ENCODE results near the gene IFT172. TPM values are rescaled to one million over a fixed set of nuclear protein-coding genes. Genes with fewer than 3 reads are reported as not detected.

Gene IFT172
- polyA plus RNA-seq, 4 donors, result 35.9 to 142 (median 89.3) TPM

DNA sequence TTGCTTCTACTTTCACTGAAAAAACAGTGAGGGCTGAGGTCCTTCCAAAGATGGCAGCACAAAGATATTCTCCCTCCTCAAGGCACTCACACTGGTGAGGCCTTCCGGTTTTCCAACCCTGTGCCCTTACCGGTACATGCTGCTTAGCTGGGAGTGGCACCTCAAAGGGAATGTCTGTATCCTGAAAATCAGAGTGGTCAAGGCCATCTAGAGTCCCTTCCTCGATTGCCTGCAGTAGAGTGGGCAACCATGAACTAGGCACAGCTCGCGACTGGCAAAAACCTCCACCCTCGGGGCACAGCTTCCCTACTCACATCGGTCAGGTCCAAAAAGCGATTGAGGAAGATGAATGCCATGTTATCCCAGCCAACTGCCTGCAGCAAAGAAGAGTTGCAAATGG, 43.9 kb downstream of the IFT172 start:
- H3K27me3 ChIP-seq (ENCODE audit: control insufficient read depth in 3 of 3, insufficient read depth in 3 of 3, low read length in 3 of 3), result no peaks in the 10 kb centered on the region
- peaks cover 0 to 33% (median 0%) of the 10 kb centered on the region in 3 donors for H3K4me1 ChIP-seq (ENCODE audit: control insufficient read depth in 3 of 3, insufficient read depth in 2 of 3, low read depth in 1 of 3, low read length in 2 of 3)
- H3K4me3 ChIP-seq (ENCODE audit: low read depth in 1 of 3, low read length in 3 of 3), result peak overlapping the region in 1 of 3 donors; percentile 46
- no peaks in the 10 kb centered on the region for H3K9me3 ChIP-seq (ENCODE audit: control insufficient read depth in 2 of 2, insufficient read depth in 1 of 2, low read depth in 1 of 2, low read length in 1 of 2)
- no peak for FAIRE-seq
- peaks cover 9 to 58% (median 12%) of the 10 kb centered on the region in 3 donors for H3K36me3 ChIP-seq (ENCODE audit: control insufficient read depth in 3 of 3, insufficient read depth in 2 of 3, low read depth in 1 of 3, low read length in 3 of 3)
- DNase-seq, result peak in 1 of 2 donors; percentile 75
- H3K27ac ChIP-seq (ENCODE audit: low read depth in 1 of 3, low read length in 2 of 3), result peak overlapping the region; percentile 92 to 98 (median 98)
- WGBS, 3 donors, result 18 to 71% (median 49%) methylated on average over 8 of the region's 8 CpGs

DNA sequence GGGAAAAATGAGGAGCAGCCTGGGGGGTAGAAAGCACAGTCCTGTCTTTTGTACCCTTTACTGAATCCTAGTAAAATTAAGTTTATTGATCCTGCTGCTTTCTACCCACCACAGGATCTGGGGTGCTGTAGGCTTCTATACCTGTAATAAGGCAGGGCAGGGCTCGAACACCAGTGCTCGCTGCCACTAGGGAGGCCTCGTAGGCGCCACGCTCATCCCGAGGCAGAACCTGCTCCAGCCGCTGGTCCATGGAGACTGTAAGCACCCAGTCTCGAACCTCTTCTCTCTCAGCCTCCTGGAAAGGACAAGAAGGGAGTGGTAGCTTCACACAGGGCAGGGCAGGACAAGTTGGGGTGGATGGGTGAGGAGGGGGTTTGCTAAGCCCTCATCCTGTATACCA, 44.4 kb downstream of the IFT172 start:
- H3K9me3 ChIP-seq (ENCODE audit: control insufficient read depth in 2 of 2, insufficient read depth in 1 of 2, low read depth in 1 of 2, low read length in 1 of 2), result no peaks in the 10 kb centered on the region
- peak overlapping the region; percentile 92 to 98 (median 98) for H3K27ac ChIP-seq (ENCODE audit: low read depth in 1 of 3, low read length in 2 of 3)
- peak overlapping the region in 1 of 3 donors; percentile 46 for H3K4me3 ChIP-seq (ENCODE audit: low read depth in 1 of 3, low read length in 3 of 3)
- no peaks in the 10 kb centered on the region for H3K27me3 ChIP-seq (ENCODE audit: control insufficient read depth in 3 of 3, insufficient read depth in 3 of 3, low read length in 3 of 3)
- DNase-seq (no peak), FAIRE-seq (no peak)
- whole genome bisulfite sequencing, 3 donors, result 84 to 92% (median 86%) methylated on average over 8 of the region's 8 CpGs
- H3K36me3 ChIP-seq (ENCODE audit: control insufficient read depth in 3 of 3, insufficient read depth in 2 of 3, low read depth in 1 of 3, low read length in 3 of 3), result peaks cover 13 to 62% (median 14%) of the 10 kb centered on the region in 3 donors
- peaks cover 0 to 33% (median 0%) of the 10 kb centered on the region in 3 donors for H3K4me1 ChIP-seq (ENCODE audit: control insufficient read depth in 3 of 3, insufficient read depth in 2 of 3, low read depth in 1 of 3, low read length in 2 of 3)

DNA sequence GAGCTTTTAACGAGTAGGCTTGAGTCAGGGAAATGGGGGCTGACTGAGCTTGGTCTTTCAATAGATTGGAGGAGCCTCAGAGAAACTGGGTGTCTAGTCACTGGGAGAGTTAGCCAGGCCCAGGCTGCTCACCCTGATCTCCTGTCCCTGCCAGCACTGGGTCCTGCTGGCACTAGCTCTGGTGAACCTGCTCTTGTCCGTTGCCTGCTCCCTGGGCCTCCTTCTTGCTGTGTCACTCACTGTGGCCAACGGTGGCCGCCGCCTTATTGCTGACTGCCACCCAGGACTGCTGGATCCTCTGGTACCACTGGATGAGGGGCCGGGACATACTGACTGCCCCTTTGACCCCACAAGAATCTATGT, 46.6 kb downstream of the IFT172 start:
- 8 to 49% (median 46%) methylated on average over 6 of the region's 6 CpGs for whole genome bisulfite sequencing, 3 donors
- Histone ChIP-seq H3K4me3 (ENCODE audit: low read depth in 1 of 3, low read length in 3 of 3) (peak overlapping the region; percentile 22 to 59 (median 52)), H3K36me3 (ENCODE audit: control insufficient read depth in 3 of 3, insufficient read depth in 2 of 3, low read depth in 1 of 3, low read length in 3 of 3) (peaks cover 18 to 60% (median 19%) of the 10 kb centered on the region in 3 donors), H3K27me3 (ENCODE audit: control insufficient read depth in 3 of 3, insufficient read depth in 3 of 3, low read length in 3 of 3) (no peaks in the 10 kb centered on the region), H3K9me3 (ENCODE audit: control insufficient read depth in 2 of 2, insufficient read depth in 1 of 2, low read depth in 1 of 2, low read length in 1 of 2) (no peaks in the 10 kb centered on the region), H3K27ac (ENCODE audit: low read depth in 1 of 3, low read length in 2 of 3) (peak overlapping the region; percentile 33 to 82 (median 76)), H3K4me1 (ENCODE audit: control insufficient read depth in 3 of 3, insufficient read depth in 2 of 3, low read depth in 1 of 3, low read length in 2 of 3) (peaks cover 0 to 33% (median 0%) of the 10 kb centered on the region in 3 donors)
- DNase-seq, result peak in 1 of 2 donors; percentile 42
- FAIRE-seq, result no peak

DNA sequence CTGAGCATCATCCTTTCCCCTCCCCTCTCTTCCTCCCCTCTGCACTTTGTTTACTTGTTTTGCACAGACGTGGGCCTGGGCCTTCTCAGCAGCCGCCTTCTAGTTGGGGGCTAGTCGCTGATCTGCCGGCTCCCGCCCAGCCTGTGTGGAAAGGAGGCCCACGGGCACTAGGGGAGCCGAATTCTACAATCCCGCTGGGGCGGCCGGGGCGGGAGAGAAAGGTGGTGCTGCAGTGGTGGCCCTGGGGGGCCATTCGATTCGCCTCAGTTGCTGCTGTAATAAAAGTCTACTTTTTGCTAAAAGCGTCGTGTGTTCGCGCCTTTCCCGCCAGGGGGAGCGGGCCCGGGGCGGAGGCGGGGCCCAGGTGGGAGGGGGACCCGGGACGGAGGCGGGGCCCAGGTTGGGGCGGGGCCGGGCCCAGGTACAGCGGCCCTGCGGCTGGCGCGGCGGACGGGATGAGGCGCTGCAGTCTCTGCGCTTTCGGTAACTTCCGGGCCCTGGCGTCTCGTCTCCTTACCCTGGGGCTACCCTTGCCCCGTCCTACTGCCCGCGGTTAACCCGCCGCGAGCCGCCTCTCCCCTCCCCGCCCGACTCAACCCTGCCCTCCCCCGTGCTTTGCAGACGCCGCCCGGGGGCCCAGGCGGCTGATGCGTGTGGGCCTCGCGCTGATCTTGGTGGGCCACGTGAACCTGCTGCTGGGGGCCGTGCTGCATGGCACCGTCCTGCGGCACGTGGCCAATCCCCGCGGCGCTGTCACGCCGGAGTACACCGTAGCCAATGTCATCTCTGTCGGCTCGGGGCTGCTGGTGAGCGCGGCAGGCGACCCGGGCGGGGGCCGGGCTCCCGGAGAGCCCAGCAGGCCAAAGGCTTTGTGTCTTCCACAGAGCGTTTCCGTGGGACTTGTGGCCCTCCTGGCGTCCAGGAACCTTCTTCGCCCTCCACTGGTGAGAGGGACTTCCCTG, 47.3 kb downstream of the IFT172 start, which contains the start of gene KRTCAP3:
KRTCAP3 (plus strand) TSS at position 424 of the 962 bp plus-strand sequence; CDS start at position 456, 32 bp downstream.
- Histone ChIP-seq H3K27ac (ENCODE audit: low read depth in 1 of 3, low read length in 2 of 3) (peak within 1 kb of the TSS; percentile 33 to 82 (median 76)), H3K4me3 (ENCODE audit: low read depth in 1 of 3, low read length in 3 of 3) (peak within 1 kb of the TSS; percentile 22 to 59 (median 52)), H3K27me3 (ENCODE audit: control insufficient read depth in 3 of 3, insufficient read depth in 3 of 3, low read length in 3 of 3) (no peaks in the 10 kb centered on the region), H3K36me3 (ENCODE audit: control insufficient read depth in 3 of 3, insufficient read depth in 2 of 3, low read depth in 1 of 3, low read length in 3 of 3) (peaks cover 19 to 61% (median 19%) of the 10 kb centered on the region in 3 donors), H3K9me3 (ENCODE audit: control insufficient read depth in 2 of 2, insufficient read depth in 1 of 2, low read depth in 1 of 2, low read length in 1 of 2) (no peaks in the 10 kb centered on the region), H3K4me1 (ENCODE audit: control insufficient read depth in 3 of 3, insufficient read depth in 2 of 3, low read depth in 1 of 3, low read length in 2 of 3) (peaks cover 0 to 33% (median 0%) of the 10 kb centered on the region in 3 donors)
- FAIRE-seq, result no peak
- 18 to 43% (median 29%) methylated on average over 71 to 80 of the region's 80 CpGs for WGBS, 3 donors
- DNase-seq, result peak; percentile 84 to 90

DNA sequence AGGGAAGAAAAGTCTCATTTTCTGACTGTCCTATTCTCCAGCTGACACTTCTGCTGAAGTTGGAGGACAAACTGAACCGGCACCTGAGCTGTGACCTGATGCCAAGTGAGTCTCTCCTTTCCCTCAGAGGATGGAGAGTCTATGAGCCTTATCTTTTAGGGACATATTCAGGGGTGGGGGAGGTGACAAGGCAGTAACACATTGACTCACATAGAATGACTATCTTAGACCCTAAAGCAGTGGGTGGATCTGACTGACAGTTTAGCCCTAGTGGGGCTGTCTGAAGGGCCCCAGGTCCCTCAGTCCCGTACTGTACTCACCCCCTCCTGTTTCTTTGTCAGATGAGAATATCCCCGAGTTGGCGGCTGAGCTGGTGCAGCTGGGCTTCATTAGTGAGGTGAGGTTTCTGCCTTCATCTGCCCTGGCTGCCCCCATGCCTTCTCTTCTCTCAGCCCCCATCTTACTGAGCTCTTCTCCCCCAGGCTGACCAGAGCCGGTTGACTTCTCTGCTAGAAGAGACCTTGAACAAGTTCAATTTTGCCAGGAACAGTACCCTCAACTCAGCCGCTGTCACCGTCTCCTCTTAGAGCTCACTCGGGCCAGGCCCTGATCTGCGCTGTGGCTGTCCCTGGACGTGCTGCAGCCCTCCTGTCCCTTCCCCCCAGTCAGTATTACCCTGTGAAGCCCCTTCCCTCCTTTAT, 48.2 kb downstream of the IFT172 start:
- Histone ChIP-seq H3K36me3 (ENCODE audit: control insufficient read depth in 3 of 3, insufficient read depth in 2 of 3, low read depth in 1 of 3, low read length in 3 of 3) (peaks cover 26 to 70% (median 27%) of the 10 kb centered on the region in 3 donors), H3K4me1 (ENCODE audit: control insufficient read depth in 3 of 3, insufficient read depth in 2 of 3, low read depth in 1 of 3, low read length in 2 of 3) (peaks cover 0 to 32% (median 0%) of the 10 kb centered on the region in 3 donors), H3K27me3 (ENCODE audit: control insufficient read depth in 3 of 3, insufficient read depth in 3 of 3, low read length in 3 of 3) (no peaks in the 10 kb centered on the region), H3K27ac (ENCODE audit: low read depth in 1 of 3, low read length in 2 of 3) (no peak overlapping the region), H3K4me3 (ENCODE audit: low read depth in 1 of 3, low read length in 3 of 3) (no peak overlapping the region), H3K9me3 (ENCODE audit: control insufficient read depth in 2 of 2, insufficient read depth in 1 of 2, low read depth in 1 of 2, low read length in 1 of 2) (no peaks in the 10 kb centered on the region)
- FAIRE-seq, result no peak
- WGBS, 3 donors, result 79 to 82% (median 81%) methylated on average over 10 of the region's 10 CpGs
- DNase-seq, result no peak

DNA sequence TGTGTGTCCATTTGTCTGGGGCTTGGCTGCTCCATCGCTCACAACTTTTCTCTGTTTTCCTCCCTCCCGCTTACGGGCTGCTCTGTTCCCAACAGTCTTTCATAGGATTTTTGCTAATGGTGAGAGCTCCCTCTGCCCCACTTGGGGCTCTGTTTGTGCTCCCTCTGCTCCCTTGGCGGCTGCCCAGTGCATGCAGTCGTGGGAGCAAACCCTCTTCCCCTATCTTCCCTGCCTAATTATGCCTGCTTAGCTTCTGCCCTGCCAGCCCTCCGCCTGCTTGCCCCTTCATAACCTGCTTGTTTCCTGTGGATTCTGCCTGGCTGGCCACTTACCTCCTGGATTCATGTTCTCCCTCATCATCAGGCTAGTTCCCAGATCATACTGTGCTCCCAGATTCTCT, 53.9 kb downstream of the IFT172 start:
- FAIRE-seq (no peak), DNase-seq (no peak)
- H3K27me3 ChIP-seq (ENCODE audit: control insufficient read depth in 3 of 3, insufficient read depth in 3 of 3, low read length in 3 of 3), result no peaks in the 10 kb centered on the region
- H3K4me3 ChIP-seq (ENCODE audit: low read depth in 1 of 3, low read length in 3 of 3), result no peak overlapping the region
- H3K4me1 ChIP-seq (ENCODE audit: control insufficient read depth in 3 of 3, insufficient read depth in 2 of 3, low read depth in 1 of 3, low read length in 2 of 3), result peaks cover 0 to 4% (median 1%) of the 10 kb centered on the region in 3 donors
- peaks cover 38 to 52% (median 40%) of the 10 kb centered on the region in 3 donors for H3K36me3 ChIP-seq (ENCODE audit: control insufficient read depth in 3 of 3, insufficient read depth in 2 of 3, low read depth in 1 of 3, low read length in 3 of 3)
- no peaks in the 10 kb centered on the region for H3K9me3 ChIP-seq (ENCODE audit: control insufficient read depth in 2 of 2, insufficient read depth in 1 of 2, low read depth in 1 of 2, low read length in 1 of 2)
- WGBS, 3 donors, result 90 to 93% (median 91%) methylated on average over 6 of the region's 6 CpGs
- no peak overlapping the region for H3K27ac ChIP-seq (ENCODE audit: low read depth in 1 of 3, low read length in 2 of 3)

DNA sequence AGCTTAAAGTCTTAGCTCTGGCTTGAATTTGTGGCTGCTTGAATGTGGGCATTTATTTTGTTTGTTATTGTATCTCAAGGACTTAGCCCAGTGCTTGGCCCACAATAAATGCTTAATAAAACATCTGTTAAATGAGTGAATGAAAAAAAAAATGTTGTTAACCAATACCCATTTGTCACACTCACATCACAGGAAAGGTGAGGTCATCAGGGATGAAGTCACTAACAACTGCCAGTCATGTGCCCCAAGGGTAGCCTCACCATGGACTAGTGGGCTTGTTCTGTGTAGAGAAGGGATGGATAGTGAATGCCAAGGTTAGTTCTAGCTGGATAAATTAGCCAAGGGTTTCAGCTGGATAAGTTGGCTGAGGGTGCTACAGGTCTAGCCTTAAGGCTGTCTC, 58.1 kb downstream of the IFT172 start:
- peaks cover 1 to 9% (median 7%) of the 10 kb centered on the region in 3 donors for H3K4me1 ChIP-seq (ENCODE audit: control insufficient read depth in 3 of 3, insufficient read depth in 2 of 3, low read depth in 1 of 3, low read length in 2 of 3)
- peaks cover 21 to 24% (median 22%) of the 10 kb centered on the region in 3 donors for H3K36me3 ChIP-seq (ENCODE audit: control insufficient read depth in 3 of 3, insufficient read depth in 2 of 3, low read depth in 1 of 3, low read length in 3 of 3)
- H3K4me3 ChIP-seq (ENCODE audit: low read depth in 1 of 3, low read length in 3 of 3), result no peak overlapping the region
- peak in 1 of 2 donors; percentile 10 for DNase-seq
- FAIRE-seq, result no peak
- no peak overlapping the region for H3K27ac ChIP-seq (ENCODE audit: low read depth in 1 of 3, low read length in 2 of 3)
- no peaks in the 10 kb centered on the region for H3K27me3 ChIP-seq (ENCODE audit: control insufficient read depth in 3 of 3, insufficient read depth in 3 of 3, low read length in 3 of 3)
- no peaks in the 10 kb centered on the region for H3K9me3 ChIP-seq (ENCODE audit: control insufficient read depth in 2 of 2, insufficient read depth in 1 of 2, low read depth in 1 of 2, low read length in 1 of 2)

DNA sequence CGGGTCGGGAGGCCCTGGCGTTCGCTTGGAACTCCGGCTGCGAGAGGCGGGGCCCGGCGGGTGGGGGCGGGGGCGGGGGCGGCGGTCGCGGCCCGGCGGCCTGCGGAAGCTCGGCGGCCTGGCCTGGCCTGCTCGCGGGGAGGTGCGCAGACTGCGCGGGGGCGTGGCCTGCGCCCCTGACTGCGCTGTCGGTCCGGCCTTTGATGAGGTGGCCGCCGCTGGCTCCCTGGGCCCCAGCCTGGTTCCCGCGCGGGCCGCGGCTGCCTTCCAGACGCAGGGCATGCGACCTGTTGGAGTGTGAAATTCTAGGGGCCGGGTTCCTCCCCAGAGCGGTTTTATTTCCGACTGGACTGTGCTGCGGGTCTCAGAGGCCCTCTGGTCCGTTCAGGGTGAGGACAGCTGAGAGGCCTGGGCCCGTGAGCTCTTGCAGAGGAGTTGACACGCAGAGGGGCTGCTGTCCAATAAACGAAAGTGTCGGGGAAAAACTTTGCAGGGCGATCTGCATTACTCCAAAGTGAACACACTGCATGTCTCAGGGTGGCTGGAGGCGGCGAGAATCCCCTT, 60.5 kb downstream of the IFT172 start:
- H3K4me3 ChIP-seq (ENCODE audit: low read depth in 1 of 3, low read length in 3 of 3), result peak overlapping the region; percentile 78 to 99 (median 88)
- FAIRE-seq, result no peak
- 0 to 1% (median 0%) methylated on average over 36 to 51 of the region's 51 CpGs for WGBS, 3 donors
- no peaks in the 10 kb centered on the region for H3K9me3 ChIP-seq (ENCODE audit: control insufficient read depth in 2 of 2, insufficient read depth in 1 of 2, low read depth in 1 of 2, low read length in 1 of 2)
- peaks cover 4 to 7% (median 5%) of the 10 kb centered on the region in 3 donors for H3K36me3 ChIP-seq (ENCODE audit: control insufficient read depth in 3 of 3, insufficient read depth in 2 of 3, low read depth in 1 of 3, low read length in 3 of 3)
- peaks cover 1 to 9% (median 7%) of the 10 kb centered on the region in 3 donors for H3K4me1 ChIP-seq (ENCODE audit: control insufficient read depth in 3 of 3, insufficient read depth in 2 of 3, low read depth in 1 of 3, low read length in 2 of 3)
- H3K27ac ChIP-seq (ENCODE audit: low read depth in 1 of 3, low read length in 2 of 3), result peak overlapping the region; percentile 92 to 100 (median 99)
- no peaks in the 10 kb centered on the region for H3K27me3 ChIP-seq (ENCODE audit: control insufficient read depth in 3 of 3, insufficient read depth in 3 of 3, low read length in 3 of 3)
- peak; percentile 83 to 94 for DNase-seq
